Measurements from ENCODE around the gene NYAP2.

The NYAP2 gene

GRCh38 chr2:225434014-225434413, 34.5 kb downstream of the NYAP2 start:
- Histone ChIP-seq H4K8ac (ENCODE audit: low read depth, low read length) (no peak overlapping the region), H2AFZ (ENCODE audit: insufficient read depth, low read length, poor library complexity) (no peak overlapping the region), H3K36me3 (ENCODE audit: control insufficient read depth in 1 of 2, insufficient read depth in 2 of 2, low read length in 2 of 2) (no peaks in the 10 kb centered on the region), H3K9me3 (ENCODE audit: insufficient read depth, low read depth, low read length) (no peaks in the 10 kb centered on the region), H2BK12ac (ENCODE audit: low read length) (no peak overlapping the region), H4K91ac (ENCODE audit: low read depth, low read length) (no peak overlapping the region), H3K79me1 (ENCODE audit: low read length) (no peaks in the 10 kb centered on the region), H3K4me3 (ENCODE audit: low read depth, low read length) (no peak overlapping the region), H3K14ac (ENCODE audit: low read length) (no peak overlapping the region), H2BK120ac (ENCODE audit: insufficient read depth, low read length, poor library complexity) (no peak overlapping the region), H3K27me3 (ENCODE audit: insufficient read depth, low read length) (no peaks in the 10 kb centered on the region), H3K79me2 (ENCODE audit: control insufficient read depth, insufficient read depth, low read length, poor library complexity) (no peaks in the 10 kb centered on the region), H3K4me2 (ENCODE audit: low read length) (no peak overlapping the region), H4K12ac (ENCODE audit: low read depth, low read length) (no peak overlapping the region), H2BK5ac (ENCODE audit: low read depth, low read length, poor library complexity) (no peak overlapping the region), H3K4me1 (ENCODE audit: control insufficient read depth in 1 of 2, insufficient read depth in 2 of 2, low read length in 2 of 2) (no peaks in the 10 kb centered on the region), H2AK5ac (ENCODE audit: low read length) (no peak overlapping the region), H3K23ac (ENCODE audit: low read length) (no peak overlapping the region), H3K4ac (ENCODE audit: low read depth, low read length) (no peak overlapping the region), H3K9ac (ENCODE audit: low read length) (no peak overlapping the region), H3K27ac (ENCODE audit: low read depth, low read length) (no peak overlapping the region), H3K18ac (ENCODE audit: low read length) (no peak overlapping the region)
- no peak for DNase-seq
- WGBS (ENCODE audit: extremely low coverage, insufficient coverage, insufficient read length), result no CpG with 5 or more reads among the region's 4 CpGs

GRCh38 chr2:225437319-225437718, 37.8 kb downstream of the NYAP2 start:
- Histone ChIP-seq H4K91ac (ENCODE audit: low read depth, low read length) (no peak overlapping the region), H3K14ac (ENCODE audit: low read length) (no peak overlapping the region), H4K12ac (ENCODE audit: low read depth, low read length) (no peak overlapping the region), H3K4me3 (ENCODE audit: low read depth, low read length) (no peak overlapping the region), H3K4ac (ENCODE audit: low read depth, low read length) (no peak overlapping the region), H3K79me1 (ENCODE audit: low read length) (no peaks in the 10 kb centered on the region), H3K9ac (ENCODE audit: low read length) (no peak overlapping the region), H3K4me1 (ENCODE audit: control insufficient read depth in 1 of 2, insufficient read depth in 2 of 2, low read length in 2 of 2) (no peaks in the 10 kb centered on the region), H3K27me3 (ENCODE audit: insufficient read depth, low read length) (no peaks in the 10 kb centered on the region), H2BK5ac (ENCODE audit: low read depth, low read length, poor library complexity) (no peak overlapping the region), H2AFZ (ENCODE audit: insufficient read depth, low read length, poor library complexity) (no peak overlapping the region), H3K36me3 (ENCODE audit: control insufficient read depth in 1 of 2, insufficient read depth in 2 of 2, low read length in 2 of 2) (no peaks in the 10 kb centered on the region), H3K27ac (ENCODE audit: low read depth, low read length) (no peak overlapping the region), H2BK120ac (ENCODE audit: insufficient read depth, low read length, poor library complexity) (no peak overlapping the region), H3K23ac (ENCODE audit: low read length) (no peak overlapping the region), H3K9me3 (ENCODE audit: insufficient read depth, low read depth, low read length) (no peaks in the 10 kb centered on the region), H2BK12ac (ENCODE audit: low read length) (no peak overlapping the region), H4K8ac (ENCODE audit: low read depth, low read length) (no peak overlapping the region), H3K18ac (ENCODE audit: low read length) (no peak overlapping the region), H3K4me2 (ENCODE audit: low read length) (no peak overlapping the region), H3K79me2 (ENCODE audit: control insufficient read depth, insufficient read depth, low read length, poor library complexity) (no peaks in the 10 kb centered on the region), H2AK5ac (ENCODE audit: low read length) (no peak overlapping the region)
- no CpG with 5 or more reads among the region's 1 CpG for WGBS (ENCODE audit: extremely low coverage, insufficient coverage, insufficient read length)
- DNase-seq, result no peak

- H2BK120ac ChIP-seq (ENCODE audit: insufficient read depth, low read length, poor library complexity), result no peak overlapping the region
- no peak overlapping the region for H4K12ac ChIP-seq (ENCODE audit: low read depth, low read length)
- H3K79me2 ChIP-seq (ENCODE audit: control insufficient read depth, insufficient read depth, low read length, poor library complexity), result no peaks in the 10 kb centered on the region
- no peak overlapping the region for H3K23ac ChIP-seq (ENCODE audit: low read length)
- no peaks in the 10 kb centered on the region for H3K4me1 ChIP-seq (ENCODE audit: control insufficient read depth in 1 of 2, insufficient read depth in 2 of 2, low read length in 2 of 2)
- no peak overlapping the region for H2BK12ac ChIP-seq (ENCODE audit: low read length)
- H3K4ac ChIP-seq (ENCODE audit: low read depth, low read length), result no peak overlapping the region
- H3K27me3 ChIP-seq (ENCODE audit: insufficient read depth, low read length), result no peaks in the 10 kb centered on the region
- H3K4me3 ChIP-seq (ENCODE audit: low read depth, low read length), result no peak overlapping the region
- no peak overlapping the region for H3K9ac ChIP-seq (ENCODE audit: low read length)
- H3K14ac ChIP-seq (ENCODE audit: low read length), result no peak overlapping the region
- no peak overlapping the region for H2BK5ac ChIP-seq (ENCODE audit: low read depth, low read length, poor library complexity)
- no peak overlapping the region for H4K8ac ChIP-seq (ENCODE audit: low read depth, low read length)
- no peak overlapping the region for H3K18ac ChIP-seq (ENCODE audit: low read length)
- no peak overlapping the region for H4K91ac ChIP-seq (ENCODE audit: low read depth, low read length)
- H3K9me3 ChIP-seq (ENCODE audit: insufficient read depth, low read depth, low read length), result no peaks in the 10 kb centered on the region
- no peak overlapping the region for H2AK5ac ChIP-seq (ENCODE audit: low read length)
- no CpG with 5 or more reads among the region's 1 CpG for WGBS (ENCODE audit: extremely low coverage, insufficient coverage, insufficient read length)
- H3K4me2 ChIP-seq (ENCODE audit: low read length), result no peak overlapping the region
- no peak overlapping the region for H2AFZ ChIP-seq (ENCODE audit: insufficient read depth, low read length, poor library complexity)
- H3K27ac ChIP-seq (ENCODE audit: low read depth, low read length), result no peak overlapping the region
- no peaks in the 10 kb centered on the region for H3K36me3 ChIP-seq (ENCODE audit: control insufficient read depth in 1 of 2, insufficient read depth in 2 of 2, low read length in 2 of 2)
- H3K79me1 ChIP-seq (ENCODE audit: low read length), result no peaks in the 10 kb centered on the region
- DNase-seq, result no peak
Observed at GRCh38 chr2:225438248-225438647, 38.7 kb downstream of the NYAP2 start.

GRCh38 chr2:225452677-225453076, 53.2 kb downstream of the NYAP2 start:
- Histone ChIP-seq H3K9me3 (ENCODE audit: insufficient read depth, low read depth, low read length) (no peaks in the 10 kb centered on the region), H3K18ac (ENCODE audit: low read length) (no peak overlapping the region), H2BK5ac (ENCODE audit: low read depth, low read length, poor library complexity) (no peak overlapping the region), H4K91ac (ENCODE audit: low read depth, low read length) (no peak overlapping the region), H3K79me1 (ENCODE audit: low read length) (no peaks in the 10 kb centered on the region), H3K36me3 (ENCODE audit: control insufficient read depth in 1 of 2, insufficient read depth in 2 of 2, low read length in 2 of 2) (no peaks in the 10 kb centered on the region), H3K79me2 (ENCODE audit: control insufficient read depth, insufficient read depth, low read length, poor library complexity) (no peaks in the 10 kb centered on the region), H3K4me2 (ENCODE audit: low read length) (no peak overlapping the region), H3K27ac (ENCODE audit: low read depth, low read length) (no peak overlapping the region), H3K4me1 (ENCODE audit: control insufficient read depth in 1 of 2, insufficient read depth in 2 of 2, low read length in 2 of 2) (no peaks in the 10 kb centered on the region), H4K12ac (ENCODE audit: low read depth, low read length) (no peak overlapping the region), H2AFZ (ENCODE audit: insufficient read depth, low read length, poor library complexity) (no peak overlapping the region), H2BK120ac (ENCODE audit: insufficient read depth, low read length, poor library complexity) (no peak overlapping the region), H3K4ac (ENCODE audit: low read depth, low read length) (no peak overlapping the region), H3K14ac (ENCODE audit: low read length) (no peak overlapping the region), H2AK5ac (ENCODE audit: low read length) (no peak overlapping the region), H4K8ac (ENCODE audit: low read depth, low read length) (no peak overlapping the region), H3K27me3 (ENCODE audit: insufficient read depth, low read length) (no peaks in the 10 kb centered on the region), H3K23ac (ENCODE audit: low read length) (no peak overlapping the region), H2BK12ac (ENCODE audit: low read length) (no peak overlapping the region), H3K9ac (ENCODE audit: low read length) (no peak overlapping the region), H3K4me3 (ENCODE audit: low read depth, low read length) (no peak overlapping the region)
- WGBS (ENCODE audit: extremely low coverage, insufficient coverage, insufficient read length), result no CpG with 5 or more reads among the region's 6 CpGs
- DNase-seq, result peak in 1 of 2 donors; percentile 16
